PC-9 (cell line): Measurements from ENCODE around the gene KRTAP27-1. TPM values are rescaled to one million over a fixed set of nuclear protein-coding genes. Genes with fewer than 3 reads are reported as not detected.

ENCODE experiments used
- BruUV-seq: library from RNA; stranded (reverse); fragments of 400-500 nt; replicated peaks from 2 replicates; lab custom pipeline; 2021; lab: Mats Ljungman, UMichigan
- CTCF ChIA-PET: fragments of 300-600 bp; sonication (Branson Sonifier 250); formaldehyde crosslinking; loops from one replicate; lab custom pipeline; 2022; ENCODE audit warnings: antibody characterized with exemption; lab: Charles Lee
- POLR2A ChIA-PET: fragments of 300-600 bp; sonication (Branson Sonifier 250); formaldehyde crosslinking; loops from one replicate; lab custom pipeline; 2022; ENCODE audit warnings: antibody characterized with exemption; ENCODE audit not compliant: unreplicated experiment; lab: Charles Lee
- DNase-seq, 2 experiments: peaks; one replicate each; pipeline versions ENCODE4 v3.0.0 to v3.0.0-alpha.2; 2015 to 2022; ENCODE audit warnings: mixed read lengths in 1 of 2
- H2AFZ ChIP-seq: fragments of 200-600 bp; sonication (generic); 2 replicates; pipeline ENCODE4 v1.8.1; 2017; ENCODE audit warnings: antibody characterized with exemption
- H3F3A ChIP-seq: fragments of 200-600 bp; sonication (generic); 2 replicates; pipeline ENCODE4 v1.8.1; 2017; ENCODE audit warnings: antibody characterized with exemption, mild to moderate bottlenecking, low read depth; ENCODE audit not compliant: insufficient read depth
- H3K27ac ChIP-seq: fragments of 200-600 bp; sonication (generic); 2 replicates; pipeline ENCODE4 v1.6.1; 2016; ENCODE audit warnings: mixed run types
- H3K27me3 ChIP-seq: fragments of 200-600 bp; sonication (generic); 2 replicates; pipeline ENCODE4 v1.6.1; 2016; ENCODE audit warnings: low read depth, mixed run types; ENCODE audit not compliant: insufficient read depth
- H3K36me3 ChIP-seq: fragments of 200-600 bp; sonication (generic); 2 replicates; pipeline ENCODE4 v1.6.1; 2016; ENCODE audit warnings: low read depth, mixed run types
- H3K4me1 ChIP-seq: fragments of 200-600 bp; sonication (generic); replicated peaks from 2 replicates; pipeline ENCODE4 v1.6.1; 2016; ENCODE audit warnings: mixed run types; ENCODE audit not compliant: insufficient read depth
- H3K4me2 ChIP-seq: fragments of 200-600 bp; sonication (generic); 2 replicates; pipeline ENCODE4 v1.6.1; 2017; ENCODE audit warnings: mixed run types
- H3K4me3 ChIP-seq: fragments of 200-600 bp; sonication (generic); 2 replicates; pipeline ENCODE4 v1.6.1; 2016; ENCODE audit warnings: mixed run types
- H3K79me2 ChIP-seq: fragments of 200-600 bp; sonication (generic); 2 replicates; pipeline ENCODE4 v1.6.1; 2017; ENCODE audit warnings: low read depth, mixed run types
- H3K9me2 ChIP-seq: fragments of 200-600 bp; sonication (generic); 2 replicates; pipeline ENCODE4 v1.8.1; 2017; ENCODE audit warnings: mild to moderate bottlenecking; ENCODE audit not compliant: insufficient read depth
- H3K9me3 ChIP-seq: fragments of 200-600 bp; sonication (generic); 2 replicates; pipeline ENCODE4 v1.8.1; 2016; ENCODE audit warnings: low read depth; ENCODE audit not compliant: insufficient read depth
- H4K20me1 ChIP-seq: fragments of 200-600 bp; sonication (generic); 2 replicates; pipeline ENCODE4 v1.8.1; 2017; ENCODE audit not compliant: insufficient read depth
- EZH2 ChIP-seq: fragments of 200-600 bp; sonication (generic); IDR thresholded peaks from 2 replicates; pipeline ENCODE4 v1.8.0; 2017; ENCODE audit warnings: antibody characterized with exemption, low read depth
- intact Hi-C: fragments of 100-400 bp; cut with micrococcal nuclease; formaldehyde crosslinking; loops from one replicate; pipeline ENCODE4 v1.10.0; 2022; ENCODE audit not compliant: unreplicated experiment
- microRNA-seq: library from miRNA; unstranded; fragments of <30 nt; microRNA quantifications from one replicate; pipeline ENCODE4 v1.2.0, GENCODE V29; 2021; ENCODE audit warnings: borderline number of aligned reads, borderline replicate concordance
- total RNA-seq: library from RNA; stranded (reverse); gene quantifications from 2 replicates; pipeline ENCODE4 v1.2.3, GENCODE V29; 2021
- TF ChIP-seq, protein P1 (sequence below): fragments of 200-600 bp; sonication (generic); conservative IDR thresholded peaks from 2 replicates; pipeline ENCODE4 v1.6.1; 2017; ENCODE audit warnings: mixed run types, antibody characterized with exemption, mild to moderate bottlenecking, moderate library complexity

Gene KRTAP27-1
- total RNA-seq, 1 experiment from 2014 or later, result not detected

DNA sequence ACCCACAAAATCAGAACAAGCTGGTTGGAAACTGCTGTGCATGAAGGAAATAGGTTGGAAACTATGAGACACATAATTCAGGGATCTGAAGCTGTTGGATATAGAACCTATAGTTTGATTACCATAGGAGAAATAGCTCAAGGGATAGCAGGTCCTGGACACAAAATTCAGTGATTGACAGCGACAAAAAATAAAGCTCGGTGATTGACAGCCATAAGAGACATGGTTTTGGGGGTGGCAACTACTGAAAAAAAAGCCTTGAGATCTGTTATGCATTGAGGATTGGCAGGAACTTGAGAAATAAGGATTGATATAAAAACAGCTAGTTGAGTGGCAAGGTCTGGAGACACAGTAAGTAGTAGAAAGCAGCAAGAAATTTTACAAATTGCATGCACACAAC is 48.3 kb downstream of the KRTAP27-1 start, which contains the start of gene KRTAP25-1:
Gene KRTAP25-1, minus strand, starts transcription at position 300 of the 400 bp plus-strand sequence. Its CDS starts 24 bp downstream, at position 276.
- Histone ChIP-seq H3K27me3 (no peaks in the 10 kb centered on the region), H3K9me2 (no peaks in the 10 kb centered on the region), H3K9me3 (no peaks in the 10 kb centered on the region), H3K4me2 (no peak within 1 kb of the TSS), H3K4me3 (no peak within 1 kb of the TSS), H3K36me3 (no peaks in the 10 kb centered on the region), H3K4me1 (no peaks in the 10 kb centered on the region), H2AFZ (no peak within 1 kb of the TSS), H3F3A (no peaks in the 10 kb centered on the region), H3K27ac (no peak within 1 kb of the TSS), H3K79me2 (no peaks in the 10 kb centered on the region), H4K20me1 (no peaks in the 10 kb centered on the region)
- TF ChIP-seq EZH2, result no peak
- TF ChIP-seq, protein P1, sequence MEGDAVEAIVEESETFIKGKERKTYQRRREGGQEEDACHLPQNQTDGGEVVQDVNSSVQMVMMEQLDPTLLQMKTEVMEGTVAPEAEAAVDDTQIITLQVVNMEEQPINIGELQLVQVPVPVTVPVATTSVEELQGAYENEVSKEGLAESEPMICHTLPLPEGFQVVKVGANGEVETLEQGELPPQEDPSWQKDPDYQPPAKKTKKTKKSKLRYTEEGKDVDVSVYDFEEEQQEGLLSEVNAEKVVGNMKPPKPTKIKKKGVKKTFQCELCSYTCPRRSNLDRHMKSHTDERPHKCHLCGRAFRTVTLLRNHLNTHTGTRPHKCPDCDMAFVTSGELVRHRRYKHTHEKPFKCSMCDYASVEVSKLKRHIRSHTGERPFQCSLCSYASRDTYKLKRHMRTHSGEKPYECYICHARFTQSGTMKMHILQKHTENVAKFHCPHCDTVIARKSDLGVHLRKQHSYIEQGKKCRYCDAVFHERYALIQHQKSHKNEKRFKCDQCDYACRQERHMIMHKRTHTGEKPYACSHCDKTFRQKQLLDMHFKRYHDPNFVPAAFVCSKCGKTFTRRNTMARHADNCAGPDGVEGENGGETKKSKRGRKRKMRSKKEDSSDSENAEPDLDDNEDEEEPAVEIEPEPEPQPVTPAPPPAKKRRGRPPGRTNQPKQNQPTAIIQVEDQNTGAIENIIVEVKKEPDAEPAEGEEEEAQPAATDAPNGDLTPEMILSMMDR, result no peak
- intact Hi-C loops, result no loop called here
- no peak for DNase-seq
- ChIA-PET POLR2A (no interaction called here), CTCF (no interaction called here)
- BruUV-seq, result no TSS peak

Small RNAs within 50 kb of the gene (microRNA-seq; reads per million reads assigned to microRNA genes)
- not detected for gene MIR4327

Other genes starting within 250 kb of the KRTAP27-1 start
- not detected in 2 replicates for gene CLDN17, start 170.9 kb downstream of the KRTAP27-1 start, total RNA-seq
- gene CLDN8, start 121.6 kb downstream of the KRTAP27-1 start, total RNA-seq, result 0.55 and 1.2 TPM in 2 replicates
- gene KRTAP24-1, start 54.7 kb downstream of the KRTAP27-1 start, total RNA-seq, result not detected in 2 replicates
- not detected in 2 replicates for gene KRTAP25-1, start 48.2 kb downstream of the KRTAP27-1 start, total RNA-seq
- gene KRTAP26-1, start 17.4 kb downstream of the KRTAP27-1 start, total RNA-seq, result not detected in 2 replicates
- gene KRTAP23-1, start 10.9 kb upstream of the KRTAP27-1 start, total RNA-seq, result not detected in 2 replicates
- gene KRTAP13-2, start 34.6 kb upstream of the KRTAP27-1 start, total RNA-seq, result not detected in 2 replicates
- gene KRTAP13-1, start 58.3 kb upstream of the KRTAP27-1 start, total RNA-seq, result not detected in 2 replicates
- gene KRTAP13-3, start 88.2 kb upstream of the KRTAP27-1 start, total RNA-seq, result not detected in 2 replicates
- not detected in 2 replicates for gene KRTAP13-4, start 92.5 kb upstream of the KRTAP27-1 start, total RNA-seq
- gene KRTAP15-1, start 102.6 kb upstream of the KRTAP27-1 start, total RNA-seq, result not detected in 2 replicates
- gene KRTAP19-1, start 142.7 kb upstream of the KRTAP27-1 start, total RNA-seq, result not detected in 2 replicates
- gene KRTAP19-2, start 149.7 kb upstream of the KRTAP27-1 start, total RNA-seq, result not detected in 2 replicates
- gene KRTAP19-3, start 154.3 kb upstream of the KRTAP27-1 start, total RNA-seq, result not detected in 2 replicates
- not detected in 2 replicates for gene KRTAP19-4, start 159.5 kb upstream of the KRTAP27-1 start, total RNA-seq
- gene KRTAP19-5, start 164.4 kb upstream of the KRTAP27-1 start, total RNA-seq, result not detected in 2 replicates
- not detected in 2 replicates for gene KRTAP19-6, start 204.2 kb upstream of the KRTAP27-1 start, total RNA-seq
- not detected in 2 replicates for gene KRTAP19-7, start 223.6 kb upstream of the KRTAP27-1 start, total RNA-seq